ENCODE data around the gene NUP85. TPM values are rescaled to one million over a fixed set of nuclear protein-coding genes. Genes with fewer than 3 reads are reported as not detected.
"Not testable (repeated sequence)": the region's sequence is repeated elsewhere in the genome, so short reads cannot be mapped to it uniquely, and the experiment has no call there.

NUP85 gene
- total and polyA plus RNA-seq, 2 experiments from 2014 or later, result 26.2 to 44.0 TPM

- Histone ChIP-seq H3K27me3 (replicated peaks; ENCODE audit: insufficient read depth) (no peaks in the 10 kb centered on the region), H3K9ac (no peak overlapping the region), H3K9me2 (ENCODE audit: insufficient read depth) (no peaks in the 10 kb centered on the region), H2AFZ (no peak overlapping the region), H3K79me2 (ENCODE audit: insufficient read depth) (peaks cover 16% of the 10 kb centered on the region; the same call in 1 of the 2 replicates), H3K4me1 (ENCODE audit: insufficient read depth) (peaks cover 9% of the 10 kb centered on the region; the same call in 1 of the 2 replicates), H3K27ac (no peak overlapping the region), H4K20me1 (ENCODE audit: insufficient read depth) (no peaks in the 10 kb centered on the region), H3F3A (ENCODE audit: insufficient read depth) (peaks cover 31% of the 10 kb centered on the region; the same call in 1 of the 2 replicates), H3K4me3 (no peak overlapping the region), H3K9me3 (ENCODE audit: low read depth) (no peaks in the 10 kb centered on the region), H3K36me3 (ENCODE audit: low read depth) (peaks cover 19% of the 10 kb centered on the region; the same call in 1 of the 2 replicates), H3K4me2 (ENCODE audit: unreplicated experiment) (no peak overlapping the region)
- 98 to 100% methylated on average over 5 of the region's 5 CpGs for WGBS, 2 experiments (ENCODE audit: low coverage in 1 of 2, low lambda C conversion rate in 2 of 2, missing lambda C conversion rate in 2 of 2)
- in situ Hi-C loops (cut with MboI), result no loop called here
- DNase-seq, result no peak
- TF ChIP-seq EZH2phosphoT487 (IDR thresholded peaks at IDR 0.05; ENCODE audit: insufficient read depth, low read depth) (no peak), EZH2 (IDR thresholded peaks at IDR 0.05; ENCODE audit: insufficient read depth, poor library complexity, severe bottlenecking) (no peak)
Measured at GRCh38 chr17:75163074-75163473, 42.4 kb upstream of the NUP85 start.

GRCh38 chr17:75164606-75165005, 40.9 kb upstream of the NUP85 start:
- 89 to 90% methylated on average over 15 of the region's 15 CpGs for WGBS, 2 experiments (ENCODE audit: low coverage in 1 of 2, low lambda C conversion rate in 2 of 2, missing lambda C conversion rate in 2 of 2)
- H3K4me1 ChIP-seq (ENCODE audit: insufficient read depth); DNase-seq; H3K4me3 ChIP-seq; H3K27me3 ChIP-seq (replicated peaks; ENCODE audit: insufficient read depth); H4K20me1 ChIP-seq (ENCODE audit: insufficient read depth); H3K9ac ChIP-seq; H2AFZ ChIP-seq; in situ Hi-C loops (cut with MboI); H3K4me2 ChIP-seq (ENCODE audit: unreplicated experiment); H3K9me2 ChIP-seq (ENCODE audit: insufficient read depth); H3K9me3 ChIP-seq (ENCODE audit: low read depth): not testable (repeated sequence)
- Histone ChIP-seq H3K36me3 (ENCODE audit: low read depth) (peaks cover 22% of the 10 kb centered on the region; the same call in 1 of the 2 replicates), H3K79me2 (ENCODE audit: insufficient read depth) (peaks cover 30% of the 10 kb centered on the region), H3F3A (ENCODE audit: insufficient read depth) (peaks cover 24% of the 10 kb centered on the region; the same call in 1 of the 2 replicates), H3K27ac (peak overlapping the region; percentile 60)

- WGBS, 2 experiments (ENCODE audit: low coverage in 1 of 2, low lambda C conversion rate in 2 of 2, missing lambda C conversion rate in 2 of 2), result 84 to 92% methylated on average over 4 of the region's 4 CpGs
- Histone ChIP-seq H3K9ac (no peak overlapping the region), H3K9me3 (ENCODE audit: low read depth) (no peaks in the 10 kb centered on the region), H3F3A (ENCODE audit: insufficient read depth) (peaks cover 9% of the 10 kb centered on the region; the same call in 1 of the 2 replicates), H3K27me3 (replicated peaks; ENCODE audit: insufficient read depth) (no peaks in the 10 kb centered on the region), H3K4me3 (no peak overlapping the region), H4K20me1 (ENCODE audit: insufficient read depth) (no peaks in the 10 kb centered on the region), H3K4me1 (ENCODE audit: insufficient read depth) (no peaks in the 10 kb centered on the region), H2AFZ (no peak overlapping the region), H3K79me2 (ENCODE audit: insufficient read depth) (peaks cover 74% of the 10 kb centered on the region), H3K36me3 (ENCODE audit: low read depth) (peaks cover 52% of the 10 kb centered on the region), H3K27ac (no peak overlapping the region), H3K4me2 (ENCODE audit: unreplicated experiment) (no peak overlapping the region), H3K9me2 (ENCODE audit: insufficient read depth) (no peaks in the 10 kb centered on the region)
- no peak for DNase-seq
- TF ChIP-seq EZH2phosphoT487 (IDR thresholded peaks at IDR 0.05; ENCODE audit: insufficient read depth, low read depth), result no peak
- no peak for TF ChIP-seq EZH2 (IDR thresholded peaks at IDR 0.05; ENCODE audit: insufficient read depth, poor library complexity, severe bottlenecking)
- in situ Hi-C loops (cut with MboI), result no loop called here
Measured at GRCh38 chr17:75168998-75169397, 36.5 kb upstream of the NUP85 start.

- H3K4me2 ChIP-seq (ENCODE audit: unreplicated experiment), result no peak overlapping the region
- peaks cover 100% of the 10 kb centered on the region for H3K79me2 ChIP-seq (ENCODE audit: insufficient read depth)
- no peak for DNase-seq
- H3K9me3 ChIP-seq (ENCODE audit: low read depth), result no peaks in the 10 kb centered on the region
- no peak overlapping the region for H3K27ac ChIP-seq
- in situ Hi-C loops (cut with MboI), result no loop called here
- H2AFZ ChIP-seq, result no peak overlapping the region
- H3K4me1 ChIP-seq (ENCODE audit: insufficient read depth), result no peaks in the 10 kb centered on the region
- H3K27me3 ChIP-seq (replicated peaks; ENCODE audit: insufficient read depth), result no peaks in the 10 kb centered on the region
- peaks cover 4% of the 10 kb centered on the region; the same call in 1 of the 2 replicates for H3F3A ChIP-seq (ENCODE audit: insufficient read depth)
- H4K20me1 ChIP-seq (ENCODE audit: insufficient read depth), result no peaks in the 10 kb centered on the region; the same call in 1 of the 2 replicates
- no peaks in the 10 kb centered on the region for H3K9me2 ChIP-seq (ENCODE audit: insufficient read depth)
- TF ChIP-seq EZH2phosphoT487 (IDR thresholded peaks at IDR 0.05; ENCODE audit: insufficient read depth, low read depth), result no peak
- TF ChIP-seq EZH2 (IDR thresholded peaks at IDR 0.05; ENCODE audit: insufficient read depth, poor library complexity, severe bottlenecking), result no peak
- H3K36me3 ChIP-seq (ENCODE audit: low read depth), result peaks cover 61% of the 10 kb centered on the region
- H3K4me3 ChIP-seq, result no peak overlapping the region
- WGBS, 2 experiments (ENCODE audit: low coverage in 1 of 2, low lambda C conversion rate in 2 of 2, missing lambda C conversion rate in 2 of 2), result 80 to 90% methylated on average over 4 of the region's 4 CpGs
- no peak overlapping the region for H3K9ac ChIP-seq
Measured at GRCh38 chr17:75173526-75173925, 32.0 kb upstream of the NUP85 start.

- peaks cover 68% of the 10 kb centered on the region for H3K36me3 ChIP-seq (ENCODE audit: low read depth)
- peaks cover 4% of the 10 kb centered on the region; the same call in 1 of the 2 replicates for H3F3A ChIP-seq (ENCODE audit: insufficient read depth)
- H3K9ac ChIP-seq, result no peak overlapping the region
- H3K27ac ChIP-seq, result no peak overlapping the region
- no peak for DNase-seq
- H3K27me3 ChIP-seq (replicated peaks; ENCODE audit: insufficient read depth), result no peaks in the 10 kb centered on the region
- H3K9me3 ChIP-seq (ENCODE audit: low read depth), result no peaks in the 10 kb centered on the region
- H3K9me2 ChIP-seq (ENCODE audit: insufficient read depth), result no peaks in the 10 kb centered on the region
- H4K20me1 ChIP-seq (ENCODE audit: insufficient read depth), result no peaks in the 10 kb centered on the region; the same call in 1 of the 2 replicates
- H3K4me3 ChIP-seq, result no peak overlapping the region
- no peak overlapping the region for H3K4me2 ChIP-seq (ENCODE audit: unreplicated experiment)
- H3K79me2 ChIP-seq (ENCODE audit: insufficient read depth), result peaks cover 100% of the 10 kb centered on the region
- in situ Hi-C loops (cut with MboI), result no loop called here
- TF ChIP-seq EZH2phosphoT487 (IDR thresholded peaks at IDR 0.05; ENCODE audit: insufficient read depth, low read depth) (no peak), EZH2 (IDR thresholded peaks at IDR 0.05; ENCODE audit: insufficient read depth, poor library complexity, severe bottlenecking) (no peak)
- WGBS, 2 experiments (ENCODE audit: low coverage in 1 of 2, low lambda C conversion rate in 2 of 2, missing lambda C conversion rate in 2 of 2), result 95% methylated on average over 11 of the region's 11 CpGs
- no peaks in the 10 kb centered on the region for H3K4me1 ChIP-seq (ENCODE audit: insufficient read depth)
- H2AFZ ChIP-seq, result no peak overlapping the region
Measured at GRCh38 chr17:75174996-75175395, 30.5 kb upstream of the NUP85 start.
